Measurements from ENCODE around the gene GSE1.

Gene GSE1

GRCh38 chr16:85629326-85629725, 16.2 kb downstream of the GSE1 start:
- DNase-seq (ENCODE audit: low spot score), result no peak
- H3K27ac ChIP-seq, result no peak overlapping the region
- H3K4me3 ChIP-seq, result no peak overlapping the region
- TF ChIP-seq CTCF (IDR thresholded peaks at IDR 0.05), result no peak

GRCh38 chr16:85629853-85630252, 16.7 kb downstream of the GSE1 start:
- H3K27ac ChIP-seq, result no peak overlapping the region
- H3K4me3 ChIP-seq, result no peak overlapping the region
- no peak for DNase-seq (ENCODE audit: low spot score)
- no peak for TF ChIP-seq CTCF (IDR thresholded peaks at IDR 0.05)

GRCh38 chr16:85631230-85631629, 18.1 kb downstream of the GSE1 start:
- TF ChIP-seq CTCF (IDR thresholded peaks at IDR 0.05), result no peak
- no peak overlapping the region for H3K4me3 ChIP-seq
- no peak overlapping the region for H3K27ac ChIP-seq
- no peak for DNase-seq (ENCODE audit: low spot score)

GRCh38 chr16:85631802-85632393, 18.8 kb downstream of the GSE1 start:
- no peak for DNase-seq (ENCODE audit: low spot score)
- Histone ChIP-seq H3K4me3 (no peak overlapping the region), H3K27ac (no peak overlapping the region)
- TF ChIP-seq CTCF (IDR thresholded peaks at IDR 0.05), result no peak

- no peak for TF ChIP-seq CTCF (IDR thresholded peaks at IDR 0.05)
- no peak overlapping the region for H3K27ac ChIP-seq
- no peak for DNase-seq (ENCODE audit: low spot score)
- H3K4me3 ChIP-seq, result no peak overlapping the region
These were observed 19.8 kb downstream of the GSE1 start for GRCh38 chr16:85632709-85633437.

GRCh38 chr16:85633438-85633743, 20.3 kb downstream of the GSE1 start:
- TF ChIP-seq CTCF (IDR thresholded peaks at IDR 0.05), result no peak
- no peak overlapping the region for H3K27ac ChIP-seq
- no peak overlapping the region for H3K4me3 ChIP-seq
- DNase-seq (ENCODE audit: low spot score), result no peak

- no peak for TF ChIP-seq CTCF (IDR thresholded peaks at IDR 0.05)
- no peak overlapping the region for H3K27ac ChIP-seq
- no peak overlapping the region for H3K4me3 ChIP-seq
- DNase-seq (ENCODE audit: low spot score), result no peak
These were observed 20.8 kb downstream of the GSE1 start for GRCh38 chr16:85633888-85634287.

Data from coronary artery (tissue), 2 donors.